Measurements from ENCODE around the gene PPP6R2.

GRCh38 chr22:50325444-50326224 lies 17.5 kb upstream of the PPP6R2 start:
- TF ChIP-seq CTCF (IDR thresholded peaks at IDR 0.05) (no peak), POLR2A (IDR thresholded peaks at IDR 0.05) (no peak), POLR2AphosphoS5 (IDR thresholded peaks at IDR 0.05) (no peak), EP300 (IDR thresholded peaks at IDR 0.05) (no peak)
